Loucy (cell line): ENCODE results near the gene SEMA5A.

Experiments used
- CTCF ChIP-seq: fragments of 200-600 bp; sonication (generic); conservative IDR thresholded peaks from 2 replicates; pipeline ENCODE4 v1.5.1; 2014; ENCODE audit warnings: mild to moderate bottlenecking, antibody characterized with exemption, low read length
- EZH2phosphoT487 ChIP-seq: fragments of 200-600 bp; IDR thresholded peaks from 2 replicates; pipeline ENCODE4 v1.6.1; 2018; ENCODE audit warnings: antibody characterized with exemption, mild to moderate bottlenecking, moderate library complexity, borderline replicate concordance

- TF ChIP-seq EZH2phosphoT487 (no peak), CTCF (no peak)
These were observed 75.5 kb downstream of the SEMA5A start for GRCh38 chr5:9470410-9470809.
